ENCODE data around the gene POP5. TPM values are rescaled to one million over a fixed set of nuclear protein-coding genes. Genes with fewer than 3 reads are reported as not detected.
"Not testable (repeated sequence)": the region's sequence is repeated elsewhere in the genome, so short reads cannot be mapped to it uniquely, and the experiment has no call there.

The POP5 gene
- total RNA-seq, 2 donors from 2014 or later = 23.9 to 45.8 TPM

GRCh38 chr12:120614848-120615247 lies 33.6 kb upstream of the POP5 start:
- TF ChIP-seq CTCF (IDR thresholded peaks at IDR 0.05) (no peak), POLR2A (IDR thresholded peaks at IDR 0.05) (no peak)
- Histone ChIP-seq H3K36me3 (replicated peaks in 1 of 2; ENCODE audit: insufficient read depth in 1 of 2, low read depth in 2 of 2) (no peaks in the 10 kb centered on the region), H3K4me3 (no peak overlapping the region), H3K27me3 (no peaks in the 10 kb centered on the region), H3K27ac (no peak overlapping the region), H3K9me3 (no peaks in the 10 kb centered on the region), H3K4me1 (no peaks in the 10 kb centered on the region)
- intact Hi-C loops (cut with DNase I) = no loop called here
- ATAC-seq = no peak
- no peak for DNase-seq

- H3K27ac ChIP-seq; DNase-seq; H3K36me3 ChIP-seq (replicated peaks in 1 of 2; ENCODE audit: insufficient read depth in 1 of 2, low read depth in 2 of 2); intact Hi-C loops (cut with DNase I); ATAC-seq; H3K4me3 ChIP-seq; H3K9me3 ChIP-seq; H3K27me3 ChIP-seq; H3K4me1 ChIP-seq: not testable (repeated sequence)
- 73 to 75% methylated on average over 1 of the region's 1 CpG for WGBS, 2 donors
These were observed 30.3 kb upstream of the POP5 start for GRCh38 chr12:120611534-120611933.

- 55 to 62% methylated on average over 4 of the region's 4 CpGs for WGBS, 2 donors
- Histone ChIP-seq H3K4me3 (no peak overlapping the region), H3K27ac (no peak overlapping the region), H3K4me1 (no peaks in the 10 kb centered on the region), H3K36me3 (replicated peaks in 1 of 2; ENCODE audit: insufficient read depth in 1 of 2, low read depth in 2 of 2) (no peaks in the 10 kb centered on the region), H3K9me3 (no peaks in the 10 kb centered on the region), H3K27me3 (no peaks in the 10 kb centered on the region)
- DNase-seq (no peak), ATAC-seq (no peak)
- no peak for TF ChIP-seq POLR2A (IDR thresholded peaks at IDR 0.05)
- no peak for TF ChIP-seq CTCF (IDR thresholded peaks at IDR 0.05)
- intact Hi-C loops (cut with DNase I) = no loop called here
These were observed 29.4 kb upstream of the POP5 start for GRCh38 chr12:120610560-120610959.

GRCh38 chr12:120602416-120602815 lies 21.2 kb upstream of the POP5 start:
- H3K27me3 ChIP-seq; H3K27ac ChIP-seq; H3K4me1 ChIP-seq; intact Hi-C loops (cut with DNase I); H3K36me3 ChIP-seq (replicated peaks in 1 of 2; ENCODE audit: insufficient read depth in 1 of 2, low read depth in 2 of 2); H3K4me3 ChIP-seq; H3K9me3 ChIP-seq; ATAC-seq: not testable (repeated sequence)
- DNase-seq = peak in 1 of 4 donors; percentile 17
- 44 to 56% methylated on average over 5 of the region's 5 CpGs for WGBS, 2 donors

- Histone ChIP-seq H3K4me3 (no peak overlapping the region), H3K9me3 (no peaks in the 10 kb centered on the region), H3K27ac (peak overlapping the region in 2 of 4 donors; percentile 24 to 51), H3K36me3 (replicated peaks in 1 of 2; ENCODE audit: insufficient read depth in 1 of 2, low read depth in 2 of 2) (no peaks in the 10 kb centered on the region), H3K4me1 (peaks cover 5% of the 10 kb centered on the region), H3K27me3 (no peaks in the 10 kb centered on the region)
- WGBS, 2 donors = 82 to 88% methylated on average over 23 of the region's 23 CpGs
- intact Hi-C loops (cut with DNase I) = no loop called here
- ATAC-seq = no peak
- TF ChIP-seq CTCF (IDR thresholded peaks at IDR 0.05) = no peak
- TF ChIP-seq POLR2A (IDR thresholded peaks at IDR 0.05) = no peak
- DNase-seq = no peak
These were observed 18.7 kb upstream of the POP5 start for GRCh38 chr12:120599672-120600552.
